C4-2B (cell line): ENCODE results near the gene F11R.
A peak's percentile ranks its signal among the peaks of the same experiment; 100 is the strongest.

Source experiments
- H3K27ac ChIP-seq: fragments of 450-650 bp; 2 replicates; pipeline ENCODE4 v1.5.1; 2017
- CTCF ChIP-seq: fragments of 450-650 bp; conservative IDR thresholded peaks from 2 replicates; pipeline ENCODE4 v1.5.1; 2017; ENCODE audit warnings: mild to moderate bottlenecking
- ZFX ChIP-seq: fragments of 450-650 bp; IDR thresholded peaks from 2 replicates; pipeline ENCODE4 v1.6.1; 2017

F11R gene

GRCh38 chr1:160971618-160972056 is 49.3 kb downstream of the F11R start:
- no peak overlapping the region for H3K27ac ChIP-seq
- TF ChIP-seq ZFX (no peak), CTCF (no peak)

- H3K27ac ChIP-seq, result no peak overlapping the region
- TF ChIP-seq CTCF (no peak), ZFX (no peak)
Observed at GRCh38 chr1:160963521-160963920, 57.4 kb downstream of the F11R start.

GRCh38 chr1:160961419-160961818 is 59.5 kb downstream of the F11R start:
- H3K27ac ChIP-seq, result no peak overlapping the region
- TF ChIP-seq CTCF, result no peak
- no peak for TF ChIP-seq ZFX

GRCh38 chr1:160956966-160957365 is 64.0 kb downstream of the F11R start:
- TF ChIP-seq CTCF (no peak), ZFX (no peak)
- no peak overlapping the region for H3K27ac ChIP-seq

GRCh38 chr1:160954158-160955104 is 66.5 kb downstream of the F11R start, which contains the start of gene ITLN2:
ITLN2 (minus strand) TSS chr1:160954809; CDS start chr1:160954741, 68 bp downstream.
- no peak within 1 kb of the TSS for H3K27ac ChIP-seq
- TF ChIP-seq ZFX, result no peak
- peak; percentile 86 for TF ChIP-seq CTCF

- TF ChIP-seq ZFX (no peak), CTCF (no peak)
Observed at GRCh38 chr1:160953030-160953429, 67.9 kb downstream of the F11R start.

GRCh38 chr1:160952129-160952510 is 68.8 kb downstream of the F11R start:
- TF ChIP-seq CTCF (no peak), ZFX (no peak)
- no peak overlapping the region for H3K27ac ChIP-seq

More at GRCh38 chr1:160953030-160953429, 67.9 kb downstream of the F11R start:
- no peak overlapping the region for H3K27ac ChIP-seq
